Liver (tissue), 9 donors: Measurements from ENCODE around the gene RBM10. TPM values are rescaled to one million over a fixed set of nuclear protein-coding genes. Genes with fewer than 3 reads are reported as not detected.

Experiments
- DNase-seq: peaks from one replicate; pipeline ENCODE4 v3.0.0-alpha.2; 2017; ENCODE audit warnings: low spot score
- H3K27ac ChIP-seq, 2 donors: one replicate each; pipeline ENCODE4 v1.7.0; 2013; ENCODE audit warnings: inconsistent platforms in 2 of 2, low read length in 2 of 2, control low read depth in 1 of 2, low read depth in 1 of 2, mild to moderate bottlenecking in 1 of 2
- H3K27me3 ChIP-seq, 4 donors: one replicate each; pipeline versions ENCODE4 v1.6.1 to v1.7.0; 2013; ENCODE audit warnings: low read length in 3 of 4, inconsistent platforms in 1 of 4, mild to moderate bottlenecking in 1 of 4, moderate library complexity in 1 of 4; ENCODE audit not compliant: control insufficient read depth in 4 of 4, insufficient read depth in 4 of 4
- H3K36me3 ChIP-seq, 4 donors: one replicate each; pipeline versions ENCODE4 v1.6.1 to v1.7.0; 2013; ENCODE audit warnings: low read length in 3 of 4, mild to moderate bottlenecking in 3 of 4, low read depth in 1 of 4, moderate library complexity in 1 of 4; ENCODE audit not compliant: control insufficient read depth in 4 of 4, insufficient read depth in 3 of 4
- H3K4me1 ChIP-seq, 4 donors: one replicate each; pipeline versions ENCODE4 v1.6.1 to v1.7.0; 2013; ENCODE audit warnings: low read length in 3 of 4, mild to moderate bottlenecking in 3 of 4, moderate library complexity in 1 of 4; ENCODE audit not compliant: control insufficient read depth in 4 of 4, insufficient read depth in 4 of 4
- H3K4me3 ChIP-seq, 3 donors: one replicate each; pipeline versions ENCODE4 v1.6.1 to v1.7.0; 2013; ENCODE audit warnings: low read length in 3 of 3, control low read depth in 1 of 3, low read depth in 1 of 3, mild to moderate bottlenecking in 1 of 3
- H3K9ac ChIP-seq, 2 donors: one replicate each; pipeline ENCODE4 v1.7.0; 2013; ENCODE audit warnings: low read length in 2 of 2, mild to moderate bottlenecking in 2 of 2, moderate library complexity in 2 of 2, control low read depth in 1 of 2, low read depth in 1 of 2
- H3K9me3 ChIP-seq, 4 donors: one replicate each; pipeline versions ENCODE4 v1.6.1 to v1.7.0; 2013; ENCODE audit warnings: low read length in 3 of 4; ENCODE audit not compliant: control insufficient read depth in 4 of 4
- EGR1 ChIP-seq, 2 donors: IDR thresholded peaks; 2 replicates each; pipeline ENCODE4 v1.6.1; 2016 to 2018; ENCODE audit warnings: antibody characterized with exemption in 2 of 2, low read depth in 2 of 2
- FOXA1 ChIP-seq: IDR thresholded peaks from 2 replicates; pipeline ENCODE4 v1.6.1; 2016; ENCODE audit warnings: antibody characterized with exemption
- FOXA2 ChIP-seq: IDR thresholded peaks from 2 replicates; pipeline ENCODE4 v1.6.1; 2016; ENCODE audit warnings: antibody characterized with exemption
- GABPA ChIP-seq, 2 donors: IDR thresholded peaks in 1 of 2; conservative IDR thresholded peaks in 1 of 2; 2 replicates each; pipeline ENCODE4 v1.6.1; 2016; ENCODE audit warnings: antibody characterized with exemption in 2 of 2, mild to moderate bottlenecking in 1 of 2, moderate library complexity in 1 of 2
- HNF4A ChIP-seq, 2 donors: conservative IDR thresholded peaks; 2 replicates each; pipeline ENCODE4 v1.6.1; 2016; ENCODE audit warnings: antibody characterized with exemption in 2 of 2, mild to moderate bottlenecking in 2 of 2
- HNF4G ChIP-seq: IDR thresholded peaks from 2 replicates; pipeline ENCODE4 v1.6.1; 2016; ENCODE audit warnings: antibody characterized with exemption
- JUND ChIP-seq, 2 donors: IDR thresholded peaks; 2 replicates each; pipeline ENCODE4 v1.6.1; 2016; ENCODE audit warnings: antibody characterized with exemption in 2 of 2
- NR2F2 ChIP-seq: IDR thresholded peaks from 2 replicates; pipeline ENCODE4 v1.6.1; 2016; ENCODE audit warnings: antibody characterized with exemption
- RAD21 ChIP-seq, 2 donors: IDR thresholded peaks; 2 replicates each; pipeline ENCODE4 v1.6.1; 2016; ENCODE audit warnings: antibody characterized with exemption in 2 of 2, mild to moderate bottlenecking in 2 of 2
- RXRA ChIP-seq, 2 donors: IDR thresholded peaks; 2 replicates each; pipeline ENCODE4 v1.6.1; 2017 to 2018; ENCODE audit warnings: antibody characterized with exemption in 2 of 2, mild to moderate bottlenecking in 1 of 2
- SP1 ChIP-seq: IDR thresholded peaks from 2 replicates; pipeline ENCODE4 v1.6.1; 2018; ENCODE audit warnings: antibody characterized with exemption, mild to moderate bottlenecking
- TAF1 ChIP-seq: conservative IDR thresholded peaks from 2 replicates; pipeline ENCODE4 v1.6.1; 2016; ENCODE audit warnings: antibody characterized with exemption, mild to moderate bottlenecking
- YY1 ChIP-seq: IDR thresholded peaks from 2 replicates; pipeline ENCODE4 v1.6.1; 2016; ENCODE audit warnings: antibody characterized with exemption, mild to moderate bottlenecking
- WGBS: extraction: QIAGEN DNeasy Blood & Tissue Kit; methylation state at CpG from one replicate; pipeline ENCODE4 v1.1.7; 2013; 5-methylcytosine and 5-hydroxymethylcytosine counted together
- polyA plus RNA-seq, 2 donors: library from polyadenylated mRNA; stranded (reverse) in 1 of 2; unstranded in 1 of 2; fragments of 200-250 nt in 1 of 2; fragments of >200 nt in 1 of 2; fragmentation: Nextera tagmentation in 1 of 2; extraction: Ambion mirVana in 1 of 2; gene quantifications; one replicate each; pipeline versions ENCODE4 v1.2.1 to v1.2.3, GENCODE V29; 2013 to 2015
- total RNA-seq, 2 donors: library from RNA; depleted of rRNA; stranded (reverse); fragments of >200 nt; gene quantifications; one replicate each; pipeline ENCODE4 v1.2.3, GENCODE V29; 2014
- TF ChIP-seq, protein P1 (sequence below): IDR thresholded peaks from 2 replicates; pipeline ENCODE4 v1.6.1; 2016; ENCODE audit warnings: antibody characterized with exemption
- TF ChIP-seq, protein P2 (sequence below): IDR thresholded peaks from 2 replicates; pipeline ENCODE4 v1.6.1; 2016; ENCODE audit warnings: antibody characterized with exemption
- TF ChIP-seq, protein P3 (sequence below): fragments of 150-350 bp; IDR thresholded peaks from 2 replicates; pipeline ENCODE4 v1.5.1; 2017; ENCODE audit warnings: improper control_type of control experiment, low read depth, low read length; ENCODE audit not compliant: missing input control
- TF ChIP-seq, protein P4 (sequence below): IDR thresholded peaks from 2 replicates; pipeline ENCODE4 v1.6.1; 2016; ENCODE audit warnings: antibody characterized with exemption
- TF ChIP-seq, protein P5 (sequence below): IDR thresholded peaks from 2 replicates; pipeline ENCODE4 v1.6.1; 2016; ENCODE audit warnings: antibody characterized with exemption, mild to moderate bottlenecking
- donor health status: healthy.
- donor health status: healthy.
- donor health status: healthy.
- donor health status: healthy.
- donor health status: healthy.

RBM10 gene
- total and polyA plus RNA-seq, 4 donors: 8.2 to 26.6 (median 17.5) TPM

DNA sequence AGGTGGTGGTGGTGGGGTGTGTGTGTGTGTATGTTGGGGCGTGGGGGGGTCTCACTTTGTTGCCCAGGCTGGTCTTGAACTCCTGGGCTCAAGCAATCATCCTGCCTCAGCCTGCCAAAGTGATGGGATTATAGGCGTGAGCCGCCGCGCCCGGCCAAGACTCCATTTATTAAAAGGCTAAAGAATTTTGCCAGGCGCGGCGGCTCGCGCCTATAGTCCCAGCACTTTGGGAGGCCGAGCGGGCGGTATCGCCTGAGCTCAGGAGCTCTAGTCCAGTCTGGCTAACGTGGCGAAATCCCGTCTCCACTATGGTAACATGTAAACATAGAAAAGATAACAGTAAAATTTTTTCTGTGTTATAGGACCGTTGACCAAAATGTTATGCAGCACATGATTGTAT, 44.9 kb downstream of the RBM10 start (continued):
- no peak for TF ChIP-seq RXRA (IDR thresholded peaks at IDR 0.05)
- TF ChIP-seq FOXA1: no peak
- TF ChIP-seq YY1: no peak
- TF ChIP-seq, protein P1, sequence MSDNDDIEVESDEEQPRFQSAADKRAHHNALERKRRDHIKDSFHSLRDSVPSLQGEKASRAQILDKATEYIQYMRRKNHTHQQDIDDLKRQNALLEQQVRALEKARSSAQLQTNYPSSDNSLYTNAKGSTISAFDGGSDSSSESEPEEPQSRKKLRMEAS: no peak
- TF ChIP-seq, protein P2, sequence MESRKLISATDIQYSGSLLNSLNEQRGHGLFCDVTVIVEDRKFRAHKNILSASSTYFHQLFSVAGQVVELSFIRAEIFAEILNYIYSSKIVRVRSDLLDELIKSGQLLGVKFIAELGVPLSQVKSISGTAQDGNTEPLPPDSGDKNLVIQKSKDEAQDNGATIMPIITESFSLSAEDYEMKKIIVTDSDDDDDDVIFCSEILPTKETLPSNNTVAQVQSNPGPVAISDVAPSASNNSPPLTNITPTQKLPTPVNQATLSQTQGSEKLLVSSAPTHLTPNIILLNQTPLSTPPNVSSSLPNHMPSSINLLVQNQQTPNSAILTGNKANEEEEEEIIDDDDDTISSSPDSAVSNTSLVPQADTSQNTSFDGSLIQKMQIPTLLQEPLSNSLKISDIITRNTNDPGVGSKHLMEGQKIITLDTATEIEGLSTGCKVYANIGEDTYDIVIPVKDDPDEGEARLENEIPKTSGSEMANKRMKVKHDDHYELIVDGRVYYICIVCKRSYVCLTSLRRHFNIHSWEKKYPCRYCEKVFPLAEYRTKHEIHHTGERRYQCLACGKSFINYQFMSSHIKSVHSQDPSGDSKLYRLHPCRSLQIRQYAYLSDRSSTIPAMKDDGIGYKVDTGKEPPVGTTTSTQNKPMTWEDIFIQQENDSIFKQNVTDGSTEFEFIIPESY: no peak
- no peak for TF ChIP-seq HNF4A (conservative IDR thresholded peaks at IDR 0.05)

DNA sequence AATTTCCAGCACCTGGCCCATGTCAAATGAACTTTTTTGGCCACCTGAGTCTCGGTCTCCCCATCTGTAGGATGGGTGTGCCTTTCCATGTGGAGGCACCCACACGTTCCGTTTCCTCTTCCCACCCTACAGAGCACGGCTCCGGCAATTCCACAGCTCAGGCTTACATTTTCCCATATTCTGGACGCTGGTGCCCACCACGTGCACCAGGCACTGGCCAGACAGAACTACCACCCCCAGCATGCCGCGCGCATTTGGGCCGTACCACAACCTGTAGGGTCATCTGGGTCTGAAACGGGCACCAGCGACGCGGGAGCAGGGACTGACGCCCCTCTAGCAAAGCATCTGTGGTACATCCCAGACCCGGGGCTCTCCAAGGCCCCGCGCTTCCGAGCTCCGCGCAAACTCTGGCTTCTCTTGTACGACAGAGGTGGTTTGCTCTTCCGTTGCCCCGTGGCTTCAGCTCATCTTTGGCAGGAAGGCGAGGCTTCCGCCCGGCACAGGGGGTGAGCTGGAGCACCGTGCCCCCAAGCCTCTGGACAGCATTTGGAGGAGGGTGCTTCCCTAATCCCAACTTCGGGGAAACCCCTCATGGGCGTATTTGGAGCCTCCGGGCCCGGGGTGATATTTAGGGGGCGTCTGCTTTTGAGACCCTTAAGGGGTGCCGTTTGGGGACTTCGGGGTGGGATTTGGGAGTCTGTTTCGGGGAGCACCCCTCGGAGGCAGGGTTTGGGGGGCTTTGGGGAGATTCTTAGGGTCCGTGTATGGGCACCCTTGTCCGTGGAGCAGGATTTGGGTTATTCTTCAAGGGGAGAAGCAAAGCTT, 45.6 kb downstream of the RBM10 start:
- Histone ChIP-seq H3K4me1 (peaks cover 0 to 29% (median 20%) of the 10 kb centered on the region in 4 donors), H3K9me3 (no peaks in the 10 kb centered on the region), H3K27ac (no peak overlapping the region), H3K4me3 (peak overlapping the region; percentile 9 to 51 (median 49)), H3K27me3 (peaks cover 0 to 4% (median 0%) of the 10 kb centered on the region in 4 donors), H3K36me3 (peaks cover 0 to 15% (median 1%) of the 10 kb centered on the region in 4 donors), H3K9ac (peak overlapping the region; percentile 5 to 48)
- WGBS: 3% methylated on average over 40 of the region's 40 CpGs
- peak; percentile 72 for DNase-seq
- TF ChIP-seq, protein P1: peak; percentile 83
- TF ChIP-seq RXRA (IDR thresholded peaks at IDR 0.05) (peak in 1 of 2 donors; percentile 14), JUND (IDR thresholded peaks at IDR 0.05) (no peak), NR2F2 (peak; percentile 39), SP1 (peak; percentile 33), RAD21 (IDR thresholded peaks at IDR 0.05) (peak; percentile 15 to 28), EGR1 (IDR thresholded peaks at IDR 0.05; ENCODE audit: low read depth in 2 of 2) (peak in 1 of 2 donors; percentile 42), TAF1 (peak; percentile 59), HNF4A (conservative IDR thresholded peaks at IDR 0.05) (no peak), HNF4G (no peak), FOXA2 (no peak), FOXA1 (no peak), GABPA (IDR thresholded peaks at IDR 0.05 in 1 of 2, conservative IDR thresholded peaks at IDR 0.05 in 1 of 2) (no peak), YY1 (peak; percentile 47)
- TF ChIP-seq, protein P3, sequence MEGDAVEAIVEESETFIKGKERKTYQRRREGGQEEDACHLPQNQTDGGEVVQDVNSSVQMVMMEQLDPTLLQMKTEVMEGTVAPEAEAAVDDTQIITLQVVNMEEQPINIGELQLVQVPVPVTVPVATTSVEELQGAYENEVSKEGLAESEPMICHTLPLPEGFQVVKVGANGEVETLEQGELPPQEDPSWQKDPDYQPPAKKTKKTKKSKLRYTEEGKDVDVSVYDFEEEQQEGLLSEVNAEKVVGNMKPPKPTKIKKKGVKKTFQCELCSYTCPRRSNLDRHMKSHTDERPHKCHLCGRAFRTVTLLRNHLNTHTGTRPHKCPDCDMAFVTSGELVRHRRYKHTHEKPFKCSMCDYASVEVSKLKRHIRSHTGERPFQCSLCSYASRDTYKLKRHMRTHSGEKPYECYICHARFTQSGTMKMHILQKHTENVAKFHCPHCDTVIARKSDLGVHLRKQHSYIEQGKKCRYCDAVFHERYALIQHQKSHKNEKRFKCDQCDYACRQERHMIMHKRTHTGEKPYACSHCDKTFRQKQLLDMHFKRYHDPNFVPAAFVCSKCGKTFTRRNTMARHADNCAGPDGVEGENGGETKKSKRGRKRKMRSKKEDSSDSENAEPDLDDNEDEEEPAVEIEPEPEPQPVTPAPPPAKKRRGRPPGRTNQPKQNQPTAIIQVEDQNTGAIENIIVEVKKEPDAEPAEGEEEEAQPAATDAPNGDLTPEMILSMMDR: no peak
- TF ChIP-seq, protein P4, sequence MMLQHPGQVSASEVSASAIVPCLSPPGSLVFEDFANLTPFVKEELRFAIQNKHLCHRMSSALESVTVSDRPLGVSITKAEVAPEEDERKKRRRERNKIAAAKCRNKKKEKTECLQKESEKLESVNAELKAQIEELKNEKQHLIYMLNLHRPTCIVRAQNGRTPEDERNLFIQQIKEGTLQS: no peak
- TF ChIP-seq, protein P5, sequence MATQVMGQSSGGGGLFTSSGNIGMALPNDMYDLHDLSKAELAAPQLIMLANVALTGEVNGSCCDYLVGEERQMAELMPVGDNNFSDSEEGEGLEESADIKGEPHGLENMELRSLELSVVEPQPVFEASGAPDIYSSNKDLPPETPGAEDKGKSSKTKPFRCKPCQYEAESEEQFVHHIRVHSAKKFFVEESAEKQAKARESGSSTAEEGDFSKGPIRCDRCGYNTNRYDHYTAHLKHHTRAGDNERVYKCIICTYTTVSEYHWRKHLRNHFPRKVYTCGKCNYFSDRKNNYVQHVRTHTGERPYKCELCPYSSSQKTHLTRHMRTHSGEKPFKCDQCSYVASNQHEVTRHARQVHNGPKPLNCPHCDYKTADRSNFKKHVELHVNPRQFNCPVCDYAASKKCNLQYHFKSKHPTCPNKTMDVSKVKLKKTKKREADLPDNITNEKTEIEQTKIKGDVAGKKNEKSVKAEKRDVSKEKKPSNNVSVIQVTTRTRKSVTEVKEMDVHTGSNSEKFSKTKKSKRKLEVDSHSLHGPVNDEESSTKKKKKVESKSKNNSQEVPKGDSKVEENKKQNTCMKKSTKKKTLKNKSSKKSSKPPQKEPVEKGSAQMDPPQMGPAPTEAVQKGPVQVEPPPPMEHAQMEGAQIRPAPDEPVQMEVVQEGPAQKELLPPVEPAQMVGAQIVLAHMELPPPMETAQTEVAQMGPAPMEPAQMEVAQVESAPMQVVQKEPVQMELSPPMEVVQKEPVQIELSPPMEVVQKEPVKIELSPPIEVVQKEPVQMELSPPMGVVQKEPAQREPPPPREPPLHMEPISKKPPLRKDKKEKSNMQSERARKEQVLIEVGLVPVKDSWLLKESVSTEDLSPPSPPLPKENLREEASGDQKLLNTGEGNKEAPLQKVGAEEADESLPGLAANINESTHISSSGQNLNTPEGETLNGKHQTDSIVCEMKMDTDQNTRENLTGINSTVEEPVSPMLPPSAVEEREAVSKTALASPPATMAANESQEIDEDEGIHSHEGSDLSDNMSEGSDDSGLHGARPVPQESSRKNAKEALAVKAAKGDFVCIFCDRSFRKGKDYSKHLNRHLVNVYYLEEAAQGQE: peak; percentile 40
- TF ChIP-seq, protein P2: no peak
